ENCODE measurements around the gene FAM227B.
"Not testable (repeated sequence)": the region's sequence is repeated elsewhere in the genome, so short reads cannot be mapped to it uniquely, and the experiment has no call there.

Gene FAM227B

GRCh38 chr15:49383266-49383665 lies 237.4 kb downstream of the FAM227B start:
- in situ Hi-C loops (cut with MboI; ENCODE audit: low sequenced_read_pairs) = no loop called here

DNA sequence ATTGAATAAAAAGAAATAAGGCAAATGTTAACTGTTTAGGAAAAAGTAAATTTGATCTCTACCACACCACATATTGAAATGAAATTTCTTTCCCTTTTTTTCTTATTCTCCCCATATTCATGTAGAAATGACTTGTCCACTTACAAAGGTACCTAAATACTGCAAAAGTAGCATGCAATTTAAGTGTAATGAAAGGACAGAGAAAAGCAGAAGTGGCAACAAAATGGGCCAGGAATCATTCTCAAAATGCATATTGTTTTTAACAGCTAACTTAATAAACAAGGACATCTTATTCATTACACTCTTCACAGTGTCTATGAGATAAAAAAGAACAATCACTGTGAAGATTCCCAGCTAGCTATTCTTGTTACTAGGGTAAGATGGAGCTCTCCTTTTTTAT lies 238.2 kb downstream of the FAM227B start:
- in situ Hi-C loops (cut with MboI; ENCODE audit: low sequenced_read_pairs) = no loop called here

DNA sequence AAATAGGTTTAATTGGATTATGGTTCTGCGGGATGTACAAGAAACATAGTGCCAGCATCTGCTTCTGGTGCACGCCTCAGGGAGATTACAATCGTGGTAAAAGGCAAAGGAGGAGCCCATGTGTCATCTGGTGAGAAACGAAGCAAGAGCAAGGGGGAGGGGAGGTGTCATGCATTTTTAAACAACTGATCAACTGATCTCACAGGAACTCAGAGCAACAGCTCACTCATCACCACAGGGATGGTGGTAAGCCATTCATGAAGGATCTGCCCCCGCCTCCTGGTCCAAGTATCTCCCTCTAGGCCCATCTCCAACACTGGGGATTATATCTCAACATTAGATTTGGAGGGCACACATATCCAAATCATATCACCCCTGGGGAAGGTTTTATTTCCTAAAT lies 239.7 kb downstream of the FAM227B start:
- in situ Hi-C loops (cut with MboI; ENCODE audit: low sequenced_read_pairs) = no loop called here

GRCh38 chr15:49379996-49380395 lies 240.6 kb downstream of the FAM227B start:
- in situ Hi-C loops (cut with MboI; ENCODE audit: low sequenced_read_pairs) = no loop called here

DNA sequence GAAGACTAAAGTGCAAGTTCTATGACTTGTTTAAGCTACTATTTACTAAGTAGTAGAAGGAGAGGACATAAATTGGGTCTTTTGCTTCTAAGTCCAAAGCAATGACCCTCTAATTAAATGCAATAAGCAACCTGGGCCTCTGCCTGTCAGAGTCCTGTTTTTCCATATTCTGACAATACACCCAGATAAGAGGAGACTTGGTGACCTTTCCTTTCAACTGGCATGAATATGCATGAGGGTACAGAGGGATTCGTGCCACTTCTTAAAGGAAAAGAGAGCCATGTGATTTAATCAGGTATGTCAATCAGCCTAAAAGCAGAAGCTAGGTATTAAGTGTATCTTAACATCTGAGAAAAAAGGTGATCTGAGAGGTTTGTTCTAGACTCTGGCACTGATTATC lies 248.3 kb downstream of the FAM227B start:
- in situ Hi-C loops (cut with MboI; ENCODE audit: low sequenced_read_pairs) = no loop called here

DNA sequence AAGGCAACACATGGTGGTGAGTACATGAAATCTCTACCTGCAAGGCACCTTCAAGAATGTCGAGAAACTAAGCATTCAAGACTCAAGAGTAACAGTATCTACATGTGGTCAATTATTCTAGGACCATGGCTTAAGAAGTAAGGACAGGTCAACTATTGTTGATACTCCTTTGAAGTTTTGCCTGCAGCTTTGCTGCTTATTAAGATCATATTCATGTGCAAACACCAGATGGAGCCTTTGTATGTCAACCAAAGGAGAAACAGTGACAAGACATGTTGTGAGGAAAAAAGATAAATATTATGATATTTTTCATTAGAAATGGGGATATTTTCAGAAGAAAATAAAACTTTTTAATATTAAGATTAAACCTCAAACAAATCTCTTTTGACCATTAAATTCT lies 249.8 kb downstream of the FAM227B start:
- in situ Hi-C loops (cut with MboI; ENCODE audit: low sequenced_read_pairs) = no loop called here

GRCh38 chr15:49366496-49366895 lies 254.1 kb downstream of the FAM227B start:
- in situ Hi-C loops (cut with MboI; ENCODE audit: low sequenced_read_pairs) = no loop called here

GRCh38 chr15:49361370-49361769 lies 259.2 kb downstream of the FAM227B start:
- in situ Hi-C loops (cut with MboI; ENCODE audit: low sequenced_read_pairs) = no loop called here

GRCh38 chr15:49354439-49354838 lies 266.2 kb downstream of the FAM227B start:
- in situ Hi-C loops (cut with MboI; ENCODE audit: low sequenced_read_pairs) = not testable (repeated sequence)

GRCh38 chr15:49343546-49343945 lies 277.1 kb downstream of the FAM227B start:
- in situ Hi-C loops (cut with MboI; ENCODE audit: low sequenced_read_pairs) = no loop called here

DNA sequence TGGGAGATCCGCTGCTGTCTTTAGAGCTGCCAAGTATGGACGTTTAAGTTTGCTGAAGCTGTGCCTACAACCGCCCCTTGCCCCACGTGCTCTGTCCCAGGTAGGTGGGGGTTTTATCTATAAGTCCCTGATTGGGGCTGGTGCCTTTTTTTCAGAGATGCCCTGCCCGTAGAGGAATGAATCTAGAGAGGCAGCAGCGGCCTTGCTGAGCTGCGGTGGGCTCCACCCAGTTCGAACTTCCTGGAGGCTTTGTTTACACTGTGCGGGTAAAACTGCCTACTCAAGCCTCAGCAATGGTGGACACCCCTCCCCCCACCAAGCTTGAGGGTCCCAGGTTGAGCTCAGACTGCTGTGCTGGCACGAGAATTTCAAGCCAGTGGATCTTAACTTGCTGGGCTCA lies 281.0 kb downstream of the FAM227B start:
- in situ Hi-C loops (cut with MboI; ENCODE audit: low sequenced_read_pairs) = no loop called here

DNA sequence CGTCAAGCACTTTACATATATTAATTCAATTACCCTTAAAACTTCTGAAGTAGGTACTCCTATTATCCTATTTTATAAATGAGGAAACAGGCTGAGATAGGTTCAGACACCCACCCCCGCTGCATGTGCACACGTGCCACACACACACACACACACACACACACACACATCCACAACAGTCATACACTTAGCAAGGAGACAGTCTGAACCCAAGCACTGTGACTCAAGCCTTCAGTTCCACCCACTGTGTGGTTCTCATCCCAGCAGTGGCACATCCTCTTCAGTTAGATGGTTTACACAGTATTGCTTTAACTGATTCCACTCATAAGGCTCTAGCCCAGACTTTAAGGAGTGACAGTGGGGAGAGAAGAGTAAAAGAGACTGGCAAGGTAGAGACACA lies 288.7 kb downstream of the FAM227B start:
- in situ Hi-C loops (cut with MboI; ENCODE audit: low sequenced_read_pairs) = no loop called here

- in situ Hi-C loops (cut with MboI; ENCODE audit: low sequenced_read_pairs) = no loop called here
Measured at GRCh38 chr15:49331442-49331841, 289.2 kb downstream of the FAM227B start.

DNA sequence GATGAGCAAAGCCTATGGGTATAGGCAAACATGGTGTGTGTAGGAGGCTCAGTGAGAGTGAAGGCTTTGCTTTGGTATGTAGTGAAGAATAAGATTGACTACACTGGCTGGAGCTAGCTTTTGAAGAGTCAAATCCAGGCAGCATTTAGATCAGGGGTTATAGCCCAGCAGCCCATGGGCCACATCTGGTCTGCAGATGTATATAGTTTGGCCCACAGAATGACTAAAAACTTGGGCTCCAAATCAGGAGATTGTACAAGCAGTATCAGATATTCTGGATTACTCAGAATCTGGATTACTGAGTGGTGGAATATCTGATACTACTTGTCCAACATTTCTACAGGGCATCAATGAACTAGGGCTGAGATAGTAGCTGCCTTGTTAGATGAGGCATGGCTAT lies 290.5 kb downstream of the FAM227B start:
- in situ Hi-C loops (cut with MboI; ENCODE audit: low sequenced_read_pairs) = no loop called here

DNA sequence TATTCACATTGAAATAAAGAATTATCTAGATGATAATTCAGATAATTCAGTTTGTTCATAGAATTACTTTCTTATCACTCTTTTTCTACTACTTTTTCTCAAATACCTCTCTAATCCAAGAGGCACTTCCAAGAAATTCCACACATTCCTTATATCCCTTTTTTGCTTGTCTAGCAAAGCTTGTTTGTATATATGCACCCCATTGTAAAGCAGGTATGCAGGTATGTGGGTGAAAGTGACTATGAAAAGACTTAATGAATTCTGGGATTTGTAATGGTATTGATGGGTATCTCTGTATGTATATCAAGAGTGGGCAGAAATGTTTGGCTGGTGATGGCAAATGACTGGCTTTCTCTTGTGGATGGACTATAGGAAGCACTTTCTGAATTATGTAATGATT lies 291.7 kb downstream of the FAM227B start:
- in situ Hi-C loops (cut with MboI; ENCODE audit: low sequenced_read_pairs) = no loop called here

DNA sequence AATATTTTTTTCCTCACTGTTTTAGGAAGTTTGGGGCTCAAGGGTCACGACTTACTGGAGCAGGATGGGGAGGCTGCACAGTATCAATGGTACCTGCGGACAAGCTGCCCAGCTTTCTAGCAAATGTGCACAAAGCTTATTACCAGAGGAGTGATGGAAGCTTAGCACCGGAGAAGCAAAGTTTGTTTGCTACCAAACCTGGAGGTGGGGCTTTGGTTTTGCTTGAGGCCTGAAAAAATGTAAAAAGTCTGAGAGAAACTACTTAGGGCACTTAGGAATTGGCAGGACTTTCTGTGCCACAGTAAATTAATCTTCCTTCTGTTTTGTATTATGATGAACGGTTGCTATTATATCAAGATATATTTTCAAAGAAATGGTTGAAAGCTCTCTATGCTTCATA lies 292.7 kb downstream of the FAM227B start:
- in situ Hi-C loops (cut with MboI; ENCODE audit: low sequenced_read_pairs) = no loop called here

DNA sequence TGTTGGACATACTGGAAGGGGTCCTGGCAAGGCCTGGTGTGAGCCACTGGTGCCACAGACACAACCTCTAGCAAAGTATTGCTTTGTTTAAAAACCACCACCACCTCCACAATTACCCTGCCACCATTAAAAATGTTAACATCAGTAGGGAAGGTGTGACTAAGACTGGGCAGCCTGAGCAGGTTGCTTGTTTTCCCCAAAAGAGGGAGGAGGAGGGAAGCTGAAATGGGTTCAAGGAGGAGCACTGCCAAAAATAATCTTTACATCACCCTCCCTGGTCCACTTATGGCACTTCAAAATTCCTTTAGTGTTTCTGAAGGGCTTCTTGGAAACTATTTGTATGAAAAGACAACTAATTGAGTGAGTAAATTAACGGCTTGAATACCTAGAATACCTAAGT lies 297.4 kb downstream of the FAM227B start:
- in situ Hi-C loops (cut with MboI; ENCODE audit: low sequenced_read_pairs) = no loop called here

GRCh38 chr15:49320351-49320750 lies 300.3 kb downstream of the FAM227B start:
- in situ Hi-C loops (cut with MboI; ENCODE audit: low sequenced_read_pairs) = no loop called here

GRCh38 chr15:49315391-49315823 lies 305.2 kb downstream of the FAM227B start:
- in situ Hi-C loops (cut with MboI; ENCODE audit: low sequenced_read_pairs) = no loop called here

- in situ Hi-C loops (cut with MboI; ENCODE audit: low sequenced_read_pairs) = no loop called here
Measured at GRCh38 chr15:49314716-49315115, 305.9 kb downstream of the FAM227B start.

DNA sequence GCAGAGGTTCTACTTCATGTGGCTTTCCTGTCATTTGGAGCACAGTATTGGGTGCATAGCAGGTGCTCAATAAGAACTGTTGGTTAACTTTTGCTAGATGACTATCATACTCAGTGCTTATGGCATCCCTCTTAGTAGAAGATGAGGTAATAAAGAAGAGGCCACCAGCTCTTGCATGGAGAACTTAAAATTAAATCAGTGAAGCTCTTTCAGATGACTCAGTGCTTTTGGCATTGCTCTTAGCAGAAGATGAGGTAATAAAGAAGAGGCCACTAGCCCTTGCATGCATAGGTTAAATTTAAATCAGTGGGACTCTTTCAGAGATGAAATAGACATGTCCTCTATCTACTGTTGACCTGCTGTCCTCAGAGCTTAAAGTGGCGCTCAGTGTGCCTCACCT lies 307.0 kb downstream of the FAM227B start:
- in situ Hi-C loops (cut with MboI; ENCODE audit: low sequenced_read_pairs) = no loop called here

DNA sequence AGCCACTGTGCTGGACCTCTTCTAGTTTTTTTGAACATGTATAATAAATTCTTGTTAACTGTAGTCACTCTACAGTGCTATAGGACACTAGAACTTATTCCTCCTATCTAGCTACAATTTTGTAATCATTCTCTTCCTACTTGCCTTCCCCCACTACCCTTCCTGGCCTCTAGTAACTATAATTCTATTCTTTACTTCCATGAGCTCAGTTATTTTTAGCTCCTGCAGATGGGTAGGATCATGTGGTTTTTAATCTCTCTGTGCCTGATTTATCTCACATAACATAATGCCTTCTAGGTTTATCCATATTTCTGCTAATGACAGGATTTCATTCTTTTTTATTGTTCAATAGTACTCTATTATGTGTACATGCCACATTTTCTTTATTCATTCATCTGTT lies 310.7 kb downstream of the FAM227B start:
- in situ Hi-C loops (cut with MboI; ENCODE audit: low sequenced_read_pairs) = no loop called here

GRCh38 chr15:49308686-49309085 lies 311.9 kb downstream of the FAM227B start:
- in situ Hi-C loops (cut with MboI; ENCODE audit: low sequenced_read_pairs) = no loop called here

- in situ Hi-C loops (cut with MboI; ENCODE audit: low sequenced_read_pairs) = no loop called here
Measured at GRCh38 chr15:49306551-49306950, 314.1 kb downstream of the FAM227B start.

Measured in hTERT RPE-1 (cell line).